Activated T-helper 1 cell treated with anti-CD3 and anti-CD28 coated beads, Interleukin-12 subunit alpha, Interleukin-12 subunit beta, Interleukin-2, Interleukin-4 antibody, amounts not matched to agents 30 ng/mL and 10 ng/mL and 1 ng/mL, durations not matched to agents 14 hours and 24 hours and 36 hours (primary cell): ENCODE measurements around the gene HES5. TPM values are rescaled to one million over a fixed set of nuclear protein-coding genes. Genes with fewer than 3 reads are reported as not detected.
"Not testable (repeated sequence)": the region's sequence is repeated elsewhere in the genome, so short reads cannot be mapped to it uniquely, and the experiment has no call there.

ENCODE experiments used
- DNase-seq: peaks from one replicate; pipeline ENCODE4 v3.0.0; 2021; ENCODE audit warnings: low spot score
- H3K27ac Mint-ChIP-seq: one replicate; pipeline ENCODE4 v1.8.0; 2021; ENCODE audit warnings: mild to moderate bottlenecking, mixed read lengths
- H3K27me3 Mint-ChIP-seq: one replicate; pipeline ENCODE4 v1.8.0; 2022; ENCODE audit warnings: mild to moderate bottlenecking, moderate library complexity, mixed read lengths; ENCODE audit not compliant: insufficient read depth
- H3K36me3 Mint-ChIP-seq: one replicate; pipeline ENCODE4 v1.8.0; 2021; ENCODE audit warnings: low read depth, mixed read lengths
- H3K4me1 Mint-ChIP-seq: one replicate; pipeline ENCODE4 v1.8.0; 2021; ENCODE audit warnings: low read depth, mixed read lengths
- H3K4me3 Mint-ChIP-seq: one replicate; pipeline ENCODE4 v1.8.0; 2021; ENCODE audit warnings: mild to moderate bottlenecking, moderate library complexity, mixed read lengths
- H3K9me3 Mint-ChIP-seq: one replicate; pipeline ENCODE4 v1.8.0; 2021; ENCODE audit warnings: mixed read lengths
- intact Hi-C: fragments of 100-400 bp; cut with micrococcal nuclease; formaldehyde crosslinking; loops from one replicate; pipeline ENCODE4 v1.15.1; 2024
- total RNA-seq: library from RNA; stranded (reverse); gene quantifications from 2 replicates; pipeline ENCODE4 v1.2.3, GENCODE V29; 2022

The HES5 gene
- total RNA-seq, 1 donor from 2014 or later = not detected

DNA sequence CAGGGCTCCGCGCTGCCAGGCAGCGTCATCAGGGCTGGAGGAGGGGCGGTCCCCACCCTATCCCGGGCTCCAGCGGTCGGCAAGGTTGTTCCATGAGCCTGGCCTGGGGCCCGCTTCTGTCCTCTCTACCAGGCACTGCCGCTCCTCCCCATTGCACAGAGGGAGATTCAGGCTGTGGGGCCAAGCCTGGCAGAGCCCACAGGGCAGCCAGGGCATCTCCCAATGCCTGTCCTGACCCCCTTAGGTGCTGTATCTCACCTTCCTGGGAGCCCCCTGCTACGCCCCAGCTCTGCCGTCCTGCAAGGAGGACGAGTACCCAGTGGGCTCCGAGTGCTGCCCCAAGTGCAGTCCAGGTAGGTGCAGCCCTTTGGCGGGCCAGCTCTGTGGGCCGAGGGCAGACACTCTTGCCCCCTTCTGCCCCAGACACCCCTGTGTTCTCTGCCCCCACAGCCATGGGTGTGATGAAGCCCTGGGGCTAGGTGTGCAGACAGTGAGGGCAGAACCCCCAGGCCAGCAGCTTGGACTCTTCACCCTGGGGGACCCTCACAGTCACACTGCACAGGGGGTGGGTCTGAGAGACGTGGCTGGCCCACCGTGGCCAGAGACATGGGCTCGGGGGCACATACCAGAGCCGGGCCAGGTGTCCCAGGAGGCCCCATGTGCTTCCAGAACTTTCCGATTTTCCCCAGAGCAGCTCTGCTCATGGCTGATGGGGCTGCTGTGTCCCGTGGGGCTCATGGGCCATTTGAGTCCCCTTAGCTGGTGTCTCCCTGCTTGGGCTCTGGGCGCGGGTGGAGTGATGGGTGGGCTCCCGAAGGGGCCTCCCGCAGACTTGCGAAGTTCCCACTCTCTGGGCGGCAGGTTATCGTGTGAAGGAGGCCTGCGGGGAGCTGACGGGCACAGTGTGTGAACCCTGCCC is 27.7 kb upstream of the HES5 start:
- H3K9me3 Mint-ChIP-seq = no peaks in the 10 kb centered on the region
- H3K27me3 Mint-ChIP-seq = no peaks in the 10 kb centered on the region
- H3K27ac Mint-ChIP-seq = peak overlapping the region; percentile 86
- H3K4me1 Mint-ChIP-seq = peaks cover 24% of the 10 kb centered on the region
- H3K4me3 Mint-ChIP-seq = peak overlapping the region; percentile 88
- no peak for DNase-seq
- intact Hi-C loops = no loop called here
- H3K36me3 Mint-ChIP-seq = peaks cover 18% of the 10 kb centered on the region

DNA sequence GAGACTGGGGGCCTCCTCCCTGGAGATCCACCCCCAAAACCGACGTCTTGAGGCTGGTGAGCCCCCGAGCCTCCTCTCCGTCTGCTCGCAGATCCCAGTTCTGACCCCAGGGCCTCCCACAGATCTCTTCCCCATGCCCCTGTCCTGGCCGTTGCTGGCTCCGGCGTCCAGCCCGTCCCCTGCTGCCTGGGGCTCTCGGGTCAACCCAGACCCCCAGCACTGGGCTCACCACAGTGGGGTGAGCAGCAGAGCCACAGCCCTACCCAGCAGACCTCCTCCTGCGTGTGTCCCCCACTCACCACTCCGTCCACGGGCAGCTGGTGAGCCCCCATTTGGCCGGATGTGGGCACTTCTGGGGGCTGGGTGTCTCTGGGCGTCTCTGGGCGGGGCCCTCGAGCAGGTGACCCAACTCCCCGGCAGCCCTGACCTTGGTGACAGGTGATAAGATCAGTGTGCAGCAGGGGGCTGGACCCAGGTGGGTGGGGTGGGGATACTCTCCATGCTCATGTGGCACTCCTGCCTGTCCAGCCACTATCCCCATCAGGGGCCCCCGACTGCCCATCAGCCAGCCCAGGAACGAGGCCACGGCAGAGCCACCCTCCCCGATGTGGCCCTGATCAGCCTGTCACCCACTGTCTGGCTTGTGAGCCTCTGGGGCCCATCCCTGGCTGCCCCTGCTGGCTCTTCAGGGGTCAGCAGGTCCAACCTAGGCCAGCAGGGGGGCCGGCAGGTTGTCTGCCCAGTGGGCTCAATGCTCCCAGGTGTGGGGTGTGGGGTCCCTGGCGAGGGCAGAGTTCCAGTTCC is 26.8 kb upstream of the HES5 start:
- H3K27ac Mint-ChIP-seq = peak overlapping the region; percentile 86
- H3K4me3 Mint-ChIP-seq = peak overlapping the region; percentile 88
- intact Hi-C loops = loop anchor here (1.0 kb wide), 5 partner anchors 9 to 229 kb away; partner anchors contain the start of genes PANK4 and PRXL2B
- no peaks in the 10 kb centered on the region for H3K27me3 Mint-ChIP-seq
- DNase-seq = peak; percentile 53
- H3K9me3 Mint-ChIP-seq = no peaks in the 10 kb centered on the region
- H3K4me1 Mint-ChIP-seq = peaks cover 24% of the 10 kb centered on the region
- peaks cover 18% of the 10 kb centered on the region for H3K36me3 Mint-ChIP-seq

DNA sequence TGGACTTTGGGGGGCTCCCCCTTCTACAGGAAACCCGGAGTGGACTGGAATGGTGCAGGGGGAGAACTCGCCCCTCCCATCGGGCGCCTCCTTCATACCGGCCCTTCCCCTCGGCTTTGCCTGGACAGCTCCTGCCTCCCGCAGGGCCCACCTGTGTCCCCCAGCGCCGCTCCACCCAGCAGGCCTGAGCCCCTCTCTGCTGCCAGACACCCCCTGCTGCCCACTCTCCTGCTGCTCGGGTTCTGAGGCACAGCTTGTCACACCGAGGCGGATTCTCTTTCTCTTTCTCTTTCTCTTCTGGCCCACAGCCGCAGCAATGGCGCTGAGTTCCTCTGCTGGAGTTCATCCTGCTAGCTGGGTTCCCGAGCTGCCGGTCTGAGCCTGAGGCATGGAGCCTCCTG is 26.2 kb upstream of the HES5 start, which contains the start of gene TNFRSF14:
Gene TNFRSF14 (plus strand): TSS at position 95 of the 401 bp plus-strand sequence. CDS start 294 bp downstream, at position 389.
- intact Hi-C loops = loop anchor here (1.0 kb wide), 5 partner anchors 8 to 230 kb away; partner anchors contain the start of genes PANK4 and PRXL2B
- H3K36me3 Mint-ChIP-seq = peaks cover 16% of the 10 kb centered on the region
- H3K9me3 Mint-ChIP-seq = no peaks in the 10 kb centered on the region
- peak; percentile 73 for DNase-seq
- peak within 1 kb of the TSS; percentile 86 for H3K27ac Mint-ChIP-seq
- H3K4me3 Mint-ChIP-seq = peak within 1 kb of the TSS; percentile 88
- H3K27me3 Mint-ChIP-seq = no peaks in the 10 kb centered on the region
- peaks cover 21% of the 10 kb centered on the region for H3K4me1 Mint-ChIP-seq

DNA sequence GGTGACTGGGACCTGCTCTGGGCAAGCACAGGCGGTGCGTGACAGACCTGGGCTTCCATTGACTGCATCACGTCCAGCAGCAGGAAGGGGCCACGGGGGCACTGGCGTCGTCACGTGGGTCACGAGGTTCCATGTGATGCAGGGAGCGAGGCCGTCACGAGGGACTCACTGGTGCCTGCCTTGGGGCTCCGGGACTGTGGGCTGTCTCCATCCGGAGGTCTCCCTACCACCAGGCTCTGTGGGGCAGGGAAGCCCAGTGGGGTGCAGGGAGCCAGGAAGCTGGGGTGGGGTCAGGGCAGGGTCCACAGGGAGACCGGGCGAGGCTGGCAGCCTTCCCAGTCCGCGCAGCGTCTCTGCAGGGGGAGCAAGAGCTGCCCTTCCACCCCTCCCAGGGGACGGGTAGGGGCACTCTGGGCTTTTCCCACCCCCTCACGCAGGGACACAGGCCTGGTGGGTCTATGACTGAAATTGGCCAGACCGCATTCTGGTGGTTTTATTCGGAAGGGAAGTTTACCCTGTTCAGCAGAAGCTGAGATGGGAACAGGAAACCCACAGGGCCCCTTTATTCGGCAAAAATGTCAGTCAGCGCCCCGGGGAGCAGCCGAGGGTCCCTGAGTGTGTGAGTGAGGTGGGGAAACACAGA is 25.7 kb upstream of the HES5 start:
- peak overlapping the region; percentile 86 for H3K27ac Mint-ChIP-seq

DNA sequence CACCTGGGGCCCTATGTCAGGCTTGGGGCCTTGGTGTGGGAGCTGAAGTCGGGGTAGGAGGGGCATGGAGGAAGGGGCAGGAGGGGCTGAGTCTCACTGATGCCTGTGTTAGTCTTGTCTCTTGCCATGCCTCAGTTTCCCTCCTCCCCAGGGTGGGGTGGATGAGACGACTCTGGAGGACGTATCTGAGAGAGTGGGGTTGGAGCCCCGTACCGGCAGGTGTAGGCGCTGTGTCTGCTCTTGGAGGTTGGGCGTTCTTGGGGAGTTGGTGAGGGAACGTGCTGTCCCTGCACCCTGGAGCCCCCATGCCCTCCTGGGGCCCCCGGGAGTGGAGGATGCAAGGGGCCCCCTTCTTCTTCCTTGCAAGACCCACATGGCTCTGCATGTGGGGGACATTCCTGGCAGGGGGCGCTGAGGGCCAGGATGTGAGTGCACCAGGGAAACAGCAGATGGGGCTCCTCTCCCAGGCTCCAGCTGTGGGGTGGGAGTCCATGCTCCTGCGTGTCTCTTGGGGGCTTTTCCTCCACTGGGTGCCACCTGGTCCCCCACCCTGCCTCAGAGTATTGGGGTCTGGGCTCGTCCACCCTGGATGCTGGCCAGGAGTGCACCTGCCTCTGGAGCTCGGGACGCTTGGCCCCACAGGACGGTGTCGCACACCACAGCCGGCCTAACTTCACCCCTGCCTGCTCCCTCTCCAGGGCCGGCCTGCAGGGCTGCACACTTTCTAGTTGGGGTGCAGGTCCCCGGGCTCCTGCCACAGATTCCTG is 24.7 kb upstream of the HES5 start:
- peak; percentile 41 for DNase-seq

More for the DNA sequence above, 25.7 kb upstream of the HES5 start:
- Mint-ChIP-seq H3K4me3 (peak overlapping the region; percentile 88), H3K4me1 (peaks cover 18% of the 10 kb centered on the region), H3K36me3 (peaks cover 14% of the 10 kb centered on the region), H3K9me3 (no peaks in the 10 kb centered on the region), H3K27me3 (no peaks in the 10 kb centered on the region)
- intact Hi-C loops = loop anchor here (1.0 kb wide), 5 partner anchors 7 to 231 kb away; partner anchors contain the start of genes PANK4 and PRXL2B
- peak; percentile 75 for DNase-seq

DNA sequence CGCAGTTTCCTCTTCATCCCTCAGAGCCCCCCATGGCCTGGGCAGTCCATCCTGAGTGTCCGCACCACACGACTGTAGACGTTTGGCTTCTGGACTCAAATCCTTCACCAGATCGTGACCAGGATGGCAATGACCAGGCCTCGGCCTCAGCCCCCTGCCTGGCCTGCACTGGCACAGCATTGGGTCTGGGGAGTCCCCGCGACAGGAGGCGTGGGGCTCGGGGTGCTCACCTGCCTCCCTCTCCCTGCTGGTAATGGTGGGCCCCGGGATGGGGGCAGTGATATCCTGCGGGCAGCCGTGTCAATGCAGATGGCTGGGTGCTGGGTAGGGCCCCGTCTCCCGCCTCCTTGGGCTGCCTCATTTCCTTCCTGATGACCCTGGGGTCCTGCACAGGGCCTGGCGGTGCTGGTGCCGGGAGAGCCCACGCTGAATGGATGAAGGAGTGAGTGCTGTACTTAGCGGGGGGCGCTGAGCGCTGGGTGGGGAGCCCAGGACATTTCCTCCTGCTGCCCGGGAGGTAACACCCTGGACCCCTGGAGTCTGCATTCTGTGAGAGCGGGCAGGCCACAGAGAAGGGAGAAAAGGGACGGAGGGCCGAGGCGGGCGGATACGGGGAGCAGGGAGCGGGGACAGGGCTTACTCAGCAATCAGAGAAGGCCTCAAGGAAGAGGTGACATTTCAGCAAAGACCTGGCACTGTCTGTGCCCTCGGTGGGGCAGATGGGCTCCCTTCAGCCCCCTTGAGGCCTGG is 24.0 kb upstream of the HES5 start:
- intact Hi-C loops = no loop called here
- DNase-seq = no peak
- Mint-ChIP-seq H3K27me3 (no peaks in the 10 kb centered on the region), H3K4me3 (peak overlapping the region; percentile 88), H3K4me1 (peaks cover 19% of the 10 kb centered on the region), H3K36me3 (peaks cover 14% of the 10 kb centered on the region), H3K9me3 (no peaks in the 10 kb centered on the region), H3K27ac (peak overlapping the region; percentile 86)

More for the DNA sequence above, 24.7 kb upstream of the HES5 start:
- Mint-ChIP-seq H3K4me3 (peak overlapping the region; percentile 88), H3K4me1 (peaks cover 18% of the 10 kb centered on the region), H3K27me3 (no peaks in the 10 kb centered on the region), H3K27ac (peak overlapping the region; percentile 86), H3K36me3 (peaks cover 14% of the 10 kb centered on the region), H3K9me3 (no peaks in the 10 kb centered on the region)
- intact Hi-C loops = no loop called here

DNA sequence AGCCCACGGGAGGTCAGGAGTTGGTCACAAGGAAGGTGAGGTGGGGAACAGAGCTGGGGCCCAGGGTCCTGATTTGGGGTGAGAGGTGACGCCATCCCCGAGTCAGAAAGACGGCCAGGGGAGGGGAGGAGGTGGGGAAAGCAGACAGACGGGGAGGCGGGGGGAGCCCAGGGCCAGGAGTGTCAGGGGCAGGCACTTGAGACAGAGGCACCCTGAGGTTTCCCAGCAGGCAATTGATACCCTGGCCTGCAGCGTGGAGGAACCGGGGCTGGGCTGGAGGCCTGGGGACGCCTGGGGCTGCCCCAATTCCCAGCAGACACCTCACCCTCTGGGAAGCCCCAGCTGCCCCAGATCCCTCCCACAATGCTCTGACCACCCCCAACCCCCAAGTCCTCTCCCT is 23.0 kb upstream of the HES5 start:
- H3K27ac Mint-ChIP-seq, DNase-seq, intact Hi-C loops, H3K9me3 Mint-ChIP-seq, H3K4me3 Mint-ChIP-seq, H3K27me3 Mint-ChIP-seq: not testable (repeated sequence)
- Mint-ChIP-seq H3K36me3 (peaks cover 11% of the 10 kb centered on the region), H3K4me1 (peaks cover 22% of the 10 kb centered on the region)

DNA sequence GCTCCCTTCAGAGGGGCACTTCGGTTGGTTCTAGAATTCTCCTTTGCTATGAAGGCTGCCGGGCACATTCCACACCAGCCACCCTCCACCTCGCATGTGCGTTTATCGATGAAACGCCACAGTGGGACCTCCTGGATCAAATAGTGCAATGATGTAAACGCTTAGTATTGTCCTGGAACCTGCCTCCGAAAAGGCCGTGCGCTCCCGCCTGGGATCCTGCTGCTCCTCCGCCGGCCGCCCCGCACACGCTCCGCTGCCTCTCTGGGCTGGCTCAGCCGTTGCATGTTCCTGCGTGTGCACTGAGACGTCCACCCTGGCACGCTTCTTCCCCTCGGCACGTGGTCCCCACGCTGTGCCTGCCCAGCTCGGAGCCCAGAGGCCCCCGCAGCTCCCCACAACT is 22.1 kb upstream of the HES5 start:
- Mint-ChIP-seq H3K4me1 (peaks cover 18% of the 10 kb centered on the region), H3K36me3 (peaks cover 11% of the 10 kb centered on the region), H3K4me3 (no peak overlapping the region), H3K9me3 (no peaks in the 10 kb centered on the region), H3K27me3 (no peaks in the 10 kb centered on the region), H3K27ac (no peak overlapping the region)
- intact Hi-C loops = no loop called here
- DNase-seq = no peak

DNA sequence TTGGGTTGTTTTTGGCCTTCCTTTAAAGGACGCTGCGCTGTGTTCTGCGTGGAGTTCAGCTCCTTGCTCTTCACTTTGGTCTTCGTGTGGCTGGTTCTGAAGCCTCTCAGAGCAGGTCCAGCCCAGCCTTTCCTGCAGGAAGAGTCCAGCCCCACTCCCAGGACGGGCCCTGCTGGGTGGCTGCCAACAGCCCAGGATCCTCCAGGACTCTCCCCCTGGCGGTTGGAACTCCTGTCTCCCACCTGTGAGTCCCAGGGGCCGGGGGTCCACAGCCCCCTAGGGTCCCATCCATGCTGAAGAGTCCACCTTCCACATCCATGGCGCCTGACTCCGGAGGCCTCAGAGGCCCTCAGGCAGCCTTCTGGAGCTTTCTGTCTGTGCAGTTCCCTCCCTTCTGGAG is 21.5 kb upstream of the HES5 start:
- peaks cover 18% of the 10 kb centered on the region for H3K4me1 Mint-ChIP-seq

DNA sequence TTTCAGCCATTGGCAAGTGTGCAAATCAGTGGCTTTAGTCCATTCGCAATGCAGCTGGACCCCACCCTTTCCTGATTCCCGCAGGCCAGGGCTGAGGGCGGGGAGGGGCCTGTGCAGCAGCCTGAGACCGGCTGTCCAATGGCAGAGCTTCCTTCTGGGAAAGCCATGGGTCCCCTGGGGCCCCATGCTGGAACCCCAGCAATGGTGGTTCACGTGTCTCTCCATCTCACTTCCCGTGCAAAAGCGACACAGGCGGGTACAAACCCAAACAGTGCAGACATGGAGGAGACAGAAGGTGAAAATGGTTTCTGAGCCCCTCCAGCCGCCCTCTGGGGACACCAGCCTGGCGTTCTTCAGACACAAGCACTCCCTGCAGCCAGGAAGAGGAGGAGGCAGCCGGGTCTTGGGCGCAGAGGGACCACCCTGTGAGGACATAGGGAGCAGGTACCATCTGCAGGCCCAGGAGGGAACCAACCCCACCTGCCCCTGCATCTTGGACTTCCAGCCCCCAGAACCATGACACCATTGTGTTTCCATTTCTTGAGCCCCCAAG is 20.3 kb upstream of the HES5 start:
- H3K36me3 Mint-ChIP-seq, H3K27me3 Mint-ChIP-seq, H3K9me3 Mint-ChIP-seq, intact Hi-C loops, H3K4me3 Mint-ChIP-seq, DNase-seq: not testable (repeated sequence)
- H3K4me1 Mint-ChIP-seq = peaks cover 18% of the 10 kb centered on the region
- H3K27ac Mint-ChIP-seq = peak overlapping the region; percentile 74

More for the DNA sequence above, 21.5 kb upstream of the HES5 start:
- H3K27ac Mint-ChIP-seq, H3K9me3 Mint-ChIP-seq, intact Hi-C loops, DNase-seq, H3K4me3 Mint-ChIP-seq, H3K27me3 Mint-ChIP-seq, H3K36me3 Mint-ChIP-seq: not testable (repeated sequence)

DNA sequence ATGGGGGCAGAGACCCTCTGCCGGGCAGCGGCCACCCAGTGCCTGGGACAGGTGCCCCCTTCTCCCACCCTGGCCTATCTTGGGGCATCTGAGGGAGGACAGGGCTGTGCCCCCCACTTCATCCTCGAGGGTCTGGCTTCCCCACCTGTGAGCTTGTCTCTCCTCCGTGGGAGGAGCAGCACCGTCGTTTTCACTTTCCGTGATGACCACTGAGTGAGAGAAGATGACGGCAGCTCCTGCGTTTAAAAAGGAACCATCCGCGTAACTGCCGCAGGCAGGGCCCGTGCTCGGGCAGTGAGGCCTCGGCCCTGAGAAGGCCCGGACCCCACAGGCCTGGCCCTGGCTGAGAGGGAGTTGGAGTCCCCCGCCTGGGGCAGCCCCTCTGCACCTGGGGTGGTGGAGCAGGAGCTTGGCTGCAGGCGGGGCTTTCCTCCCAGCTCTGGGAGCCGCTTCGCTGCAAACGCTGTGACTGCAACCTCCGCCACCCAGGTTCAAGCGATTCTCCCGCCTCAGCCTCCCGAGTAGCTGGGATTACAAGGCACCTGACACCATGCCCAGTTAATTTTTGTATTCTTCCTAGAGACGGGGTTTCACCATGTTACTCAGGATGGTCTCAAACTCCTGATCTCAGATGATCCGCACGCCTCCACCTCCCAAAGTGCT is 19.4 kb upstream of the HES5 start:
- not testable (repeated sequence) for H3K27me3 Mint-ChIP-seq, H3K36me3 Mint-ChIP-seq, DNase-seq, H3K9me3 Mint-ChIP-seq
- Mint-ChIP-seq H3K4me3 (peak overlapping the region; percentile 91), H3K4me1 (peaks cover 13% of the 10 kb centered on the region), H3K27ac (peak overlapping the region; percentile 99)
- intact Hi-C loops = loop anchor here (5.0 to 10.0 kb wide), 2 partner anchors 247 to 1355 kb away; partner anchors contain the start of gene C1orf174
